HG03521 (cell line): ENCODE results near the gene CADPS.

Experiments used
- ATAC-seq: cut with Tn5 transposase; IDR thresholded peaks from one replicate; pipeline ENCODE4 v1.9.1; 2021; ENCODE audit warnings: mild to moderate bottlenecking, moderate library complexity; ENCODE audit not compliant: unreplicated experiment

Gene CADPS

DNA sequence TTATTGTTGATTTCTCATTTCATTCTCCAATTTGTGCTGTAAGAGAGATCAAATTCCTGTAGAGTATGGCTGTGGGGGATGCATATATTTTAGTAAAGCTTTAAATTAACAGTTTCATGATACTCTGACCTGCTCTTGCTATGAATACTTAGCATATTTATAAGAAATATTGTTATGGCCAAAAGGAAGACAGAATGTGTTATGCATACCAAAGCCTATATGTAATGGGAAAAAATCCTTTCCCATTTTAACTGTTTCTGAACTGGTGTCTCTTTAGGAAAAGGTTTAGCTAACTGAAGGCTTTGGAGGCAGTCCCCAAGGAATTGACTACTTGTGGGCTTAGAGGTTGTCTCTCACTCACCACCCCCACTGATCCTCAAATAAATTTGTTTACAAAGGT is 59.2 kb downstream of the CADPS start:
- ATAC-seq: no peak

DNA sequence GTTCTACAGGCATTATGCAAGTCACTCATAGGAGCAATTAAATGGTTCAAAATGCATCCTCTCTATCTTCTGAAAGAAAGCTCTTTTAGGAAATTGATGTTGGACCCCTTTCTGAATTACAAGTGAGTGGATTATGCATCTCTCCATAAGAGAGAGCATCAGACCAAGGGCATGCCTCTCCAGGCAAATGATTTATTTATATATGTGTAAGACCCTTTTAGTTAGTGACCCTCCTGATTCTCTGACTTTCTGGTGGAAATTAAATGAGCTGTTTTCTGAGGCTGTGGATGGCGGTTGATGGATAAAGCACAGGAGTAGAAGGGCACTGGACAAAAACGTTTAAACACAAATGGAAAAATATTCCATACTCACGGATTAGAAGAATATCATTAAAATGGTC is 62.6 kb downstream of the CADPS start:
- no peak for ATAC-seq

DNA sequence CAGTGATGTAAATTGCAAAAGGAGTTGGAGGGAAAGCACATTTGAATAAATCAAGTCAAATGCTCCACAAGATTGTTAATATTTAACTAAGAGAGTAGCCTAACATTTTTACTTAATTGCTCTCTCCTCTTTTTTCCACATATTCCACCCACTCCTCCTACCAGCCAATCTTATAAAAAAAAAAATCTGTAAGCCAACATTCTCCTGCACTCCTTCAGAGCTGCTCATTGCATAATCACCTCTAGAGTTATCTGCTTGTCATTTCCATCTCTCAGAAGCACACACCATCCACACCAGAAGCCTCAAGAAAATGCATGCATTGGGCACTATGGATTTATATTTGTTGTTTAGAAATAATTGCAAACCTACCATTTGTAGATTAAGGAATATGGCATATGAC is 64.1 kb downstream of the CADPS start:
- no peak for ATAC-seq

DNA sequence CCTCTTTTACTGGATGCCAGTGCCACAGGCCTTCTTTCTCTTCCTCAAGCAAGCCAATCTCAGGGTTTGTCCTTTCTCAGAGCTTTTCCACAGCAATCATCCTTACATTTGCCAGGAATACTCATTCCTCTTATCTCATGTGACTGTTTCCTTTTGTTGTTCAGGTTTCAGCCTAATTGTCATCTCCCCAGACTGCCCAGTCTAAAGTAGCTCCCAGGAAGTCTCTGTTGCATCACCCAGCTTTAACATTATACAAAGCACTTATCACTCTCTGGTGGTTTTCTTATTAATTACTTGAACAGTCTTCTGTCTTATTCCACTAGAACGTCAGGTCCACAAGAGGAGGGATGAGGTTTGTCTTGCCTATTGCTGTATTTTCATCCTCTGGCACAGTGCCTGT is 65.8 kb downstream of the CADPS start:
- ATAC-seq: no peak

DNA sequence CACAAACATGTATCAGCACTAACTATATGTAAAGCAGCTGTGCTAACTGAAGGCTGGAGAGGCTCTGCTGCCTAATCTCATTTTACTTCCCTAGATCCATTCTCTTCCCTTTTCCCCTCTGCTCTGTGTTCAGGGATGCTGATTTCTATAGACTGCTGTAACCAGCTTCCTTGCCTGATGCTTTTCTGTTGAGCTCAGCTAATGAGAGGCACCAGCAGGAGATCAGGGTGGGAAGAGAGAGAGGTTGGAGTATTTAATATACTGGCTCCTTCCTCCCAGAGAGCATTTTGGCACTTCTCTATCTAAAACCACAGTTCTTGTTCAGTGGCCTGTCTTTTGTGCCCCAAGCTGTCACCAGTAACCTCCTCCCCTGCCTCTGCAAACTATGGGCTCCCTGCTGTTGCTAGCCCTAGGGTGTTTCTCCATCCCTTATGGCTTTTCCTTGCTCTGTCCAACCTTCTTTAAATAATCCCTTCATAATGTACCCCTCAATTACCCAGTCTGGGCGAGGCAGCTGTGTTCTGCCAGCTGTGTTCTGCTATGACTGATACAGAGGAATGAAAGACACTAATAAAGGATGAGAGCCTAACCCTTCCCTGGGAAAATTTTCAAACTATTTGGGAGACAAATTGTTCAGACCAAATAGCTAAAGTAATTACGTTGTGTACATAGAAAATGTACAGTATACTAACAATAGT is 69.5 kb downstream of the CADPS start:
- ATAC-seq: no peak

DNA sequence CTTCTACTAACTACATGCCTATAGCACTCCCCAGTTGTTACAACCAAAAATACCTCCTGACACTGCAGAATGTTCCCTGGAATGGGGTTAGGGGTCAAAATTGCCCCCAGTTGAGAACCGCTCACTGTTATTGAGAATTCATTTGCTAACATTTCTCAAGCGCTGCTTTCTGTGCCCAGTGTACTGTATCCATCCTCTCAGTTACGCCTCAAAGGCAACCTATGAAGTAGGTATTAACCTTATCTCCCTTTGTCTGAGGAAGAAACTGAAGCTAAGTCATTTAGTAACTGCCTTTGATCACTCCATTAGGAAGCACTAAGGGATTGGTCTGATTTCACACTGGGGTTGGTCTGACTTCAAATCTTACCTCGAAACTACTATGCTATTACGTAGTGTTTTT is 70.1 kb downstream of the CADPS start:
- ATAC-seq: no peak

DNA sequence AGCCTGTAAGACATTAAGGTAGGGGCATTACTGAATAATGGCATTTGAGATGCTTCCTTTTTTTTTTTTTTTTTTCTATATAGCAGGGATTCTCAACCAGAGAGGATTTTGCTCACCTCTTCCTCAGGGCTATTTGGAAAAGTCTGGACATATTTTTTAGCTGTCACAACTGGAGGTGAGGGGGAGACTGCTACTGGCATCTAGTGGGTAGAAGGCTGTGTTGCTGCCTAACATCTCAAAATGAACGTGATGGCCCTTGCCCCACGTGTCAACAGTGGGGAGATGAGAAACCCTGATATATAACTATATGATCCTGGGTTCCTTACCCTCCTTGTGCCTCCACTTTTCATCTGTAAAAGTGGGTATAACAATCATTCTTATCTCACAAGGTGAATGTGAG is 71.9 kb downstream of the CADPS start:
- no peak for ATAC-seq

DNA sequence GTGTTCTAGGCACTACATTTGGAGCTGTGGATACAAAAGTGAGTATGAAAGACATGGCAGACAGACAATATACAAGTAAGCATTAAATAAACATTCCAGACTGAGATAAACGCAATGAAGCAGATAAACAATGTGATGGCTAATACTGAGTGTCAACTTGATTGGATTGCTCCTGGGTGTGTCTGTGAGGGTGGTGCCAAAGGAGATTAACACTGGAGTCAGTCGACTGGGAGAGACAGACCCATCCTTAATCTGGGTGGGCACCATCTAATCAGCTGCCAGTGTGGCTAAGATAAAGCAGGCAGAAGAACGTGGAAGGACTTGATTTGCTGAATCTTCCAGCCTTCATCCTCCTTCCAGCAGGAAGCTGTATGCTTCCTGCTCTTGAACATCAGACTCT is 77.2 kb downstream of the CADPS start:
- ATAC-seq: no peak

DNA sequence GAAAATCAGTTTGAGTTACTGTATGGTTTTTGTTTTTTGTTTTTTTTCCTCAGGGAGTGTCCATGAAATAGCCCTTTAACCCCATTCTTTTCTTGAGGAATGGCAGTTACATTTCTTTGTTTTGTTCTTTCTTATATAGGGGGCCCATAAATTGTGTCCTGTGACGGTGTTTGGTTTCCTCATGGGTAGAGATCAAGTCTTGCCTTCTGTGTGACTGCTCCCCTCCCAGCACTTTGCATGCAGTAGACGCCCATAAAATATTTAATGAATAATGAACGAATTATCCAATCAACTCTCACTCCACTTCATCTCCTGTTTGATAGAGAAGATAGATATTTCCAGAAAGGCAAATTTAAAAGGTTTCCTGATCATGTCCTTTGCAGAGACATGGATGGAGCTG is 78.1 kb downstream of the CADPS start:
- no peak for ATAC-seq

DNA sequence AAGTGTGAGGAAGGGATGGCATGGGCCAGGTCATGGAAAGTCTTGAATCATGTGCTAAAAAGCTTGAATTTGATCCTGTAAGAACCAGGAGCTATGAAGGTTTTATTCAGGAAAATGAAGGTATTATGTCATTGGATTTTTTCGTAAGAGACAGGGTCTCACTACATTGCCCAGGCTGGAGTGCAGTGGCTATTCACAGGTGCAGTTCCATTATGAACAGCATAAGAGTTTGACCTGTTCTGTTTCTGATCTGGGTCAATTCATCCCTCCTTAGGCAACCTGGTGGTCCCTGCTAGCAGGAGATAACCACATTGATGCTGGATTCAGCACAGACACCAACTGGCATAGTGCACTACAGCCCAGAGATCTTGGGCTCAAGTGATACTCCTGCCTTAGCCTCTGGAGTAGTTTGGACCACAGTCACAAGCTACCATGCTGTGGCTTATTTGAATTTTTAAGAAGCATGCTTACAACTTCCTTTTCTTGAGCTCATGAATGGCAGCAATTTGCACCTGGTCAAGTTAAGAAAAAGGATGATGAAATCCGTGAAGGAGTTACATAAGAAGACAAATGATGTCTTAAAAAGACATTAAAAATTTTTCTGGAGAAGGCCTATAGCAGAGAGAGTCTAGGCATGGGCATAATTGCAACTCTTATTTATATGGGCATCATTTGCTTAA is 79.1 kb downstream of the CADPS start:
- ATAC-seq: no peak

DNA sequence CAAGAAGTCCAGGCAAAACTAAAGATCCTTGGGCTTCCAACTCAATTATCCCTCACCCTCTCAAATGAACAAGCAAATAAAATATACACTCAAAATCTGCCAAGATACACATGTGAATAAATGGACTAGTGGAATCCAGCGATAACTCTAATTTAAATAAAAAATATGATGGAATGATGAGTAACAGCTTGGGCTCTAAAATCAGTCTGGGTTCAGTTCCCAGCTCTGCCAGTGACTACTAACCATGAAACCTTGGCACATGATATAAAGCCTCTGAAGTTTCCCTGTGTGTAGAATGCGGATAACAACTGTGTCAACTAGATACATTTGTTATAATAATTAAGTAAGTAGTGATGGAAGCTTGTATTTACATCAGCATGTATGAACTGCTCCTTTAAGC is 81.3 kb downstream of the CADPS start:
- ATAC-seq: no peak

DNA sequence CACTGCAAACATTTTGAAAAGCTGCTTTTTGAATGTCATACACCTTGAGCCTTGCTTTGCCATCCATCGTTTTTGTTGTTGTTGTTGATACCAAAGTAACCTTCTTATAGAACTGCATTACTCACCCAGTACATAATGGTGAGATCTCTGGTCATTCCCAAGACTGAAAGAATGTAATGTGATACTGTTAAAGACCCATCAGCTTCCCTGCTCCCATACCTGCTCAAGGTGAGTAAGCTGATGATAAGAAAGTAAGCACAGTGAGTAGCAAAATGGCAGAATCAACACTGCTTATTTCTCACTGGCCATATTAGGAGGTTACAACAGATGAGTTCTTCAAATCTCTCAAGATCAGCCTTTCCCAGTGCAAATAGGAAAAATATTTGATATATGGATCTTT is 89.8 kb downstream of the CADPS start:
- no peak for ATAC-seq

DNA sequence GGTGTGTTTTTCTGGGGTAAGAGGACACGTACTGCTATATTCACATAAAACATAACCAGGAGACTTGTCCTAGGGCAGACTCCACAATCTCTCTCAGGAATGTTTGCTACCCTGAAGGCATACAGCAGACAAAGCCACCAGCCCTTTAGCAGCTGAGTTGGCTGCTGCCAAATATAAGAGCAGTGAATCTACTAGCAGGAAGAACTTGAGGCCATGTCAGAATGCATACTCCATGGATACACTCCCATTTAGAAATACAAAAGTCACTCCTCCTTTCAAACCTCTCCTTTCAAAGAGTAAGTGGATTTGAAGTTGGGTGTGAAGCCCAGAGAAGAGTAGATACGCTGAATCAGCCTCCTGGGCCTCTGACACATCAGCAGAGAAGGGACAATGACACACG is 94.1 kb downstream of the CADPS start:
- no peak for ATAC-seq

DNA sequence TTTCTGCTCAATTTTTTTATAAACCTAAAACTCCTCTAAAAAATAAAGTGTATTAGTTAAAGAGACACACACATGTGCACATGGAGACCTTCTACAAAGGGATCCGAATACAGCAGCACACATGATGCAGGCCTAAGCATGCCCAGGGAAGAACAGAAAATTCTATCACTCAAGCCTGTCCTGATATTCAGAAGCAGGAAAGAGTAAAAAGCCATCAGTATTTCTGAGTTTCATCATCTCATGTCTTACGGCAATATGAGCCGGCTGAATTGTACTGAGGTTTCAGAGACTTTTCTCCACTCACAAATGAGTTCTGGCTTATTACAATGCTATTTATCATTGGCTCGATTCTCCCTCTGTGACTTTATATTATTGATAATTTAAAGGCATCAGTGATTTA is 97.5 kb downstream of the CADPS start:
- ATAC-seq: no peak

DNA sequence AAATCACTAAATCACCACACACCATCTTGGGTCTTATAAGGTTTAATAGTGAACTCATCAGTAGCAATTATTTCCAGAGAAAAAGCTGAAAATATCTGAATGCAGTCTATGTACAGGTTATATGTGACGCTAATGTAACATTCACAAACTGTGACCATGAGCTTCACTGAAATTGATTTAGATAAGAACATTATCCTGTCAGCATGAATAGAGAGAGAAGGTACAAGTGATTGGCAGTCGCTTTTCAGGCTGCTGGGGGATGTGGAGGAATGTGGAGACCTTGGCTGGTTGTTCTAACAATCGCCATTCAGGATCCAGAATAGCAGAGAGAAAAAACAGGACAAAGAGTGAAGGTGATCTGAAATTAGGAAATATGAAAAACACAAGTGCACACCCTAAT is 98.1 kb downstream of the CADPS start:
- no peak for ATAC-seq

DNA sequence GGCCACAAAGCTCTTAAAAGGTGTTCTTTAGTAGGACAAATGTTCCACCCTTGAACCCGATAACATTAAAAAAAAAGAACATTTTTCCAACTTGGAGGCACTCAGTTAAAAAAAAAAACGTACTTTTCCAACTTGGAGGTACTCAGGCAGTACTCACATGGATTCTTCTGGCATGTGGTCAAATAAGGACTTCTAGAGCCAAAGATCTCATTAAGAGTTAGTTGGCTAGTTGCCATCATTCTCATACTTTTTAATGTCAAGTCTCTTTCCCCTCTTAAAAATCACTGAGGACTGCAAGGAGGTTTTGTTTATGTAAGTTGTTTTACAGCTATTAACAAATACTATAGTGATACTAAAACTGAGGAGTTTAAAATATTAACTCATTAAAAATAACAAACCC is 101.0 kb downstream of the CADPS start:
- ATAC-seq: no peak

DNA sequence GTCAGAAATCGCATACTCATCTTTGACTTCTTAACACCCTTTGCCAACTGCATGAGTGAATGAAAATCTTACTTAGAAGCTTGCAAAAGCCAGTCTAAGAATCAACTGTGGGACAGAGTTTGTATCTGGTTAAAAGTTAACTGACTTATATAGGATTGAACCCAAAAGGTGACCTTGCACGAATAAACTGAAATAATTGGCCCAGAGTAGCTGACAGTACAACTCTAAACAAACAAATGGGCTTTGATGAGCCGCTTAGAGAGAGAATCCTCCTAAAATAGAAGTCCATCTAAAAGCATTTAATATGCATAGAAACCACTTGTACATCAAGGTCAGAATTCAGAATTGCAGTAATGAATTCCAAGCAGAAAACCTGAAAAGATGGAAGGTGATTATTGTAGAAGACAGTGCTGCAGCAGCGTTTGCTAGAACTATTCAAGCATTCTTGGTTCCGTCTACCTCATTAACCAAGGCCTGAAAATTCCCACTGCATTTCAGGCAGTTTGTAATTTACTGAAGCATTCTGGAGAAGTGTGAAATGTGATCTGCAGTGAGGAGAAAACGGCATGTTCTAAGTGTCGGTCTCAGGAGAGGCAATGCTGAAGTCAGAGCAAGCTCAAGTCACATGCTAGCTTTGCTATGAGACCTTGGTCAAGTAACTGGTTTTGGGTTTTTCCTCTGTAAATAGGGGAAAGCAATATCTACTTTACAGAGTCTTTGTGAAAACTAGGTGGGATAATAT is 103.7 kb downstream of the CADPS start:
- ATAC-seq: no peak

DNA sequence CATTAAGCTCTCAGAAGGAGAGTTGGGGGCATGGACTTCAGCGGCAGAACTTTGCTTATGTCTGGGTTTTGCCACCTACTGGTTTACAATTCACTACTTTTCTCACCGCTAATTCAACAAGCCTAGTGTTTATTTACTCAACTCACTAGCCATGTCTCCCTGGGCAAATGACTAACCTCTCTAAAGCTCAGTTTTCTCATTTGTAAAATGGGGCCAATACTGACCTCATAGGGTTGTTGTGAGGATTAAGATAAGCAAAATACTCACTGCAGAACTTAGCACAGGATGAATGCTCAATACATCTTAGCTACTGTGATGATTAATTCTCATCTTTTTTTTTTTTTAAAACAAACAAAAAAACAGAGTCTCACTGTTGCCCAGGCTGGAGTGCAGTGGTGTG is 106.3 kb downstream of the CADPS start:
- ATAC-seq: no peak

DNA sequence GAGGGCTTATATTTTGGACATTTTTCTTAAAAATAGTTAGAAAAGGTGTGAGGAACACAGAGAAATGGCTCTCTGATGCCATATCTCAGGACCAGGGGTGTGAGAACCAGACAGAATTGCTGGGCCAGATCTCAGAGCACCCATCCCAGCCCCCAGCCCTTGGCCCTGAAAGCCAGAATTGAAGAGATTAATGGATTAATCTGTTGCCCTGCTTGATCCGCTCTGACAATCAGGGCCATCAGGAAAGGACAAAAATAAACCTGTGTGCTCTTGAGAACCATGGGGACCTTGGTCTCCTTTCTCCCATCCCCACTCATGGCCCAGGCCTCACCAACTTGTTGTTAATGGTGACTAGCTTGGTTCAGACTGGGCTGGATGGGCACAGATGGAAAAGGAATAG is 113.5 kb downstream of the CADPS start:
- no peak for ATAC-seq

DNA sequence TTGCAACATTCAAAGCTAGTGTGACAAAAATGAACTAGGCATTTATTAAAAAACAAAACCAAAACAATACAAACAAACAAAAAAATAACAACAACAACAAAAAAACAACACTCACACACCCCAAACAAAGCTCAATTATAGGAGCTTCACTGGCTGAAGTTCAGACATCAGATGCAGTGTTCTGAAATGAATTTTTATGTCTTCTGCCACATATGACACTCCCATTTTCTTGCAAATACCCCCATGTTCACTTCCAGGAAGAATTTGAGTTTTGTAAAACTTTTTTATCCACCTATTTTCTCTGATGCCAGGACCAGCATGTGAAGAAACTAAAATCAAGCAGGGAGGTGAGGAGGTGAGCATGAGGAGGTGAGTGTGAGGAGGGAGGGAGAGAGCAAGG is 113.9 kb downstream of the CADPS start:
- ATAC-seq: no peak

DNA sequence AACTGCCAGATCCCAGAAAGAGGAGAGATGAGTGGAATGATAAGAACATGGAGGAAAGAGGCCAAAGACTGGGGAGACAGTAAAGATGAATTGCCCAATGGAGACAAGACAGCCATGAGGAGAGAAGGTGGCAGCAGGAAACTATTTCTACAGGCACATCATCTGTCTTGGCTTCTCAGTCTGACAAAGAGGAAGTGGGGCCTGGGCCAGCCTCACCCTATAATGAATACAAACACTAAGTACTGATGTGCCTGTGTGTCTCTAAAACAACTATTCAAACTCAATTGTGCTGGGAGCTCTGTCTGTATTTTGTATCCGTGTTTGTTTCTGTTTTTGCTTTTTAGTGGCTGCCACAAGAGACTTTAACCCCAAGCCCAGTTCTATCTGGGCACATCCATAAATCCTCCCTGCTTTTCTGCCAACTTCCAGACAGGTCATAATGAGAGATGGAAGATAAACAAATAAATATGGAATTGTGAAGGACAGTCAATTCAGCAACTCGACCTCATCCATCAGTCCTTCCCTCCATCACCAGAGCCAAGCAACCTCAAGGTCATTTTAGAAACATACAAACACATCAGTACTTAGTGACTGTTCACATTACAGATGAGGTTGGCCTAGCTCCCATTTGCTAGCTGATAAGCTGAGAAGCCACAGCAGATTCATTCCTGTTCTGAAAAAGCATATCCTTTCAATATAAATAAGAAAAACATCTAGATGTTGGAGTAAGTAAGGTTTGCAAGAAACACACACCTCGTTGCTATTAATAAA is 116.7 kb downstream of the CADPS start:
- ATAC-seq: no peak

DNA sequence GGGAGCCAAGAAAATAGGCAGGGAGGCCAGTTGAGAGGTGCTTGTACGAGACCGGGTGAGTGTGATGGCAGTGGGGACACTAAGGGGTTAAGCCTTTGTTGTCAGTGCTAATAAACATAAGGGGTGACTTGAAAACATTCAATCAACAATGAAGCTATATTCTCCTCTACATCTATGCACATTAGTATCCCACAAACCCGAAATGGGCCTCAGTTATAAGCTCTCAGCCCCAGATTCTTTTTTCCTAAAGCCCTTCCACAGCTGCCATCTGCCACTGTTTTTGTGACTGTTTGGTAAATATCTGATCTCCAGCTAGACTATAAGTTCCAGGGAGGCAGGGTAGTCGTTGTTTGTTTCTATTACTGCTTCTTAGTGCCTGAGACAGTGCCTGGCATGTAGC is 118.2 kb downstream of the CADPS start:
- no peak for ATAC-seq
